ENCODE results near the gene CLBA1. TPM values are rescaled to one million over a fixed set of nuclear protein-coding genes. Genes with fewer than 3 reads are reported as not detected.

The CLBA1 gene
- total and polyA plus RNA-seq, 2 donors (not counting 1 experiment from before 2014, with no cell fraction given), result 11.3 to 11.7 TPM

GRCh38 chr14:105006831-105007592, 21.4 kb downstream of the CLBA1 start:
- Histone ChIP-seq H3K4me3 (replicated peaks in 1 of 4; ENCODE audit: control extremely low read depth in 1 of 4, insufficient read depth in 1 of 4, low read depth in 3 of 4, low read length in 4 of 4) (no peak overlapping the region), H3K79me2 (ENCODE audit: control insufficient read depth, insufficient read depth, low read length) (peaks cover 26% of the 10 kb centered on the region), H3K4me1 (ENCODE audit: control insufficient read depth, extremely low read depth, insufficient read depth, low read length) (no peaks in the 10 kb centered on the region), H3K27me3 (ENCODE audit: control insufficient read depth, insufficient read depth, low read length) (no peaks in the 10 kb centered on the region), H3K4me2 (ENCODE audit: extremely low read depth, insufficient read depth, low read length) (no peak overlapping the region), H3K9ac (ENCODE audit: insufficient read depth, low read length) (no peak overlapping the region), H4K20me1 (ENCODE audit: control insufficient read depth, extremely low read depth, insufficient read depth, low read length) (no peaks in the 10 kb centered on the region), H2AFZ (ENCODE audit: low read length) (no peak overlapping the region), H3K36me3 (ENCODE audit: control insufficient read depth, insufficient read depth, low read length) (peaks cover 15% of the 10 kb centered on the region), H3K27ac (ENCODE audit: insufficient read depth, low read length) (no peak overlapping the region), H3K9me3 (ENCODE audit: control insufficient read depth, insufficient read depth, low read depth, low read length) (no peaks in the 10 kb centered on the region)
- TF ChIP-seq EZH2 (IDR thresholded peaks at IDR 0.05; ENCODE audit: low read length, missing control alignments), result no peak
- TF ChIP-seq CTCF (conservative IDR thresholded peaks at IDR 0.05 in 1 of 2, IDR thresholded peaks at IDR 0.05 in 1 of 2; ENCODE audit: low read depth in 1 of 2, low read length in 2 of 2), result no peak
- DNase-seq (ENCODE audit: low read depth in 2 of 2), result no peak

- H4K20me1 ChIP-seq (ENCODE audit: control insufficient read depth, extremely low read depth, insufficient read depth, low read length), result no peaks in the 10 kb centered on the region
- H3K36me3 ChIP-seq (ENCODE audit: control insufficient read depth, insufficient read depth, low read length), result peaks cover 15% of the 10 kb centered on the region
Observed at GRCh38 chr14:105007593-105008264, 22.1 kb downstream of the CLBA1 start.

More at GRCh38 chr14:105007593-105008264, 22.1 kb downstream of the CLBA1 start:
- no peak overlapping the region for H3K4me2 ChIP-seq (ENCODE audit: extremely low read depth, insufficient read depth, low read length)
- no peaks in the 10 kb centered on the region for H3K27me3 ChIP-seq (ENCODE audit: control insufficient read depth, insufficient read depth, low read length)
- no peak overlapping the region for H3K9ac ChIP-seq (ENCODE audit: insufficient read depth, low read length)
- H3K4me1 ChIP-seq (ENCODE audit: control insufficient read depth, extremely low read depth, insufficient read depth, low read length), result no peaks in the 10 kb centered on the region
- no peak for TF ChIP-seq CTCF (conservative IDR thresholded peaks at IDR 0.05 in 1 of 2, IDR thresholded peaks at IDR 0.05 in 1 of 2; ENCODE audit: low read depth in 1 of 2, low read length in 2 of 2)
- no peak for TF ChIP-seq EZH2 (IDR thresholded peaks at IDR 0.05; ENCODE audit: low read length, missing control alignments)
- peaks cover 33% of the 10 kb centered on the region for H3K79me2 ChIP-seq (ENCODE audit: control insufficient read depth, insufficient read depth, low read length)
- H3K4me3 ChIP-seq (replicated peaks in 1 of 4; ENCODE audit: control extremely low read depth in 1 of 4, insufficient read depth in 1 of 4, low read depth in 3 of 4, low read length in 4 of 4), result no peak overlapping the region
- H3K27ac ChIP-seq (ENCODE audit: insufficient read depth, low read length), result no peak overlapping the region
- DNase-seq (ENCODE audit: low read depth in 2 of 2), result no peak
- no peak overlapping the region for H2AFZ ChIP-seq (ENCODE audit: low read length)
- no peaks in the 10 kb centered on the region for H3K9me3 ChIP-seq (ENCODE audit: control insufficient read depth, insufficient read depth, low read depth, low read length)

Measured in fibroblast of lung (primary cell).